T-helper 2 cell (primary cell): ENCODE data around the gene WDFY3.

ENCODE experiments used
- DNase-seq, 5 experiments: peaks; one replicate each; pipeline versions ENCODE4 v3.0.0 to v3.0.0-alpha.2; 2012 to 2022

Gene WDFY3

DNA sequence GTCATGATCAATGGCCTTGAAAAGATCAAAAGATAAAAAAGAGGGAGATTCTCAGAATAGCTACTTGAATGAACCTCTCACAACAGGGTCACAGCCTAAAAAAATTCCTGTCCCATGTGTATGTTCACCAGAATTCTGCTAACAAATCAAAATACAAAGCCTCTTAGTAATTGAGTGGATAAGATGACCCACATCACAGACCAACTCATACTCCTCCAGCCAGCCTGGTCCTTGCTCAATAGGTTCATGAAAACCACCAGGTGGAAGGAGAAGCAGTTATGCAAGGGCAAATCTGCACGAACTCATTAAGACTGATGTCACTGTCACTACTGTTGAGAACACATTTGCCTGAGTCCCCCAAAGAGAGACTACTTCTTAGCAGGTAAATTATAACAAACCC, 21.5 kb downstream of the WDFY3 start:
- no peak for DNase-seq

DNA sequence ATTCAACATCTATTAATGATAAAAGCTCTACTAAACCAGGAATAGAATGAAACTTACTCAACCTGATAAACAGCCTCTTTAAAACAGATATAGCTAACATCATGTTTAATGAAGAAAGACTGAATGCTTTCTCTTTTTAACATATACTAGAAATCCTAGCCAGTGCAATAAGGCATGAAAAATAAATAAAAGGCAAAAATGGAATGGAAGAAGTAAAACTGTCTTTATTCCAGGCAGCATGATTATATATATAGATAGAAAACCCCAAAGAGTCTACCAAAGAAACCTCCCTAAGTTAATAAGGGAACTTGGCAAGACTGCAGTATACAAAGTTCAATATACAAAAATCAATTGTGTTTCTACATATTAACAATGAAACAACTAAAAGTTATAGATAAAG, 25.5 kb downstream of the WDFY3 start:
- no peak for DNase-seq

DNA sequence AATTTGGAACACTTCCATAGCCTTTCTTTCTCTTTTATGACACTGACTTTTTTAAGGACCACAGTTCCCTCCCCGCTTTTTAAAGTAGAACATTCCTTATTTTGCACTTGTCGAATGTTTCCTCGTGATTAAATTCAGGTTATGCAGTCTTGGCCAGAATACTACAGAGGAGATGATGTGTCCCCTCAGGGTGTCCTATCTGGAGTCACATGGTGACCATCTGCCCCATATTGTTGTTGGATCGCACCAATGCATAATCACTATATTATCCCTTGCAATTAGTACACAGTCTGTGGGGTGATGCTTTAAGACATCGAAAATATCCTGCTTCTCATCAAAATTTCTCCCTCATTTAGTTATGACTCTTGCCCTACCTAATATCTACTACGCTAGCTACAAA, 27.4 kb downstream of the WDFY3 start:
- no peak for DNase-seq

DNA sequence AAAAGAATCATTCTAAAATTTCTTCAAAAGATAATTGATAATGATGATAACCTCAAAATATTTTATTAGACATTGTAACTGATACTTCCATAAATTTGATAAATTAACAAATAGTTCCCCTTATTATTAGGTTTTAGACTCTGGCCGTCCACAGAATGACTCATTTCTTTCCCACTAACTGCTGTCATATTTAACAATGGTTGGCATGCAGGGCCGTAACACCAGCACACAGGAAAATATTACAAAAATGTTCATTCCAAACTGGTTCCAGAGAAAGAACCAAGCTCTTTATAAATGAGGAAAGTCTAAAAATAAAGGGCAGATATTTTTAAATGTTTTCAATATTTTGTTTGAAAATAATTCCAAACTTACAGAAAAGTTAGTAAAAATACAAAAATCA, 28.2 kb downstream of the WDFY3 start:
- no peak for DNase-seq

DNA sequence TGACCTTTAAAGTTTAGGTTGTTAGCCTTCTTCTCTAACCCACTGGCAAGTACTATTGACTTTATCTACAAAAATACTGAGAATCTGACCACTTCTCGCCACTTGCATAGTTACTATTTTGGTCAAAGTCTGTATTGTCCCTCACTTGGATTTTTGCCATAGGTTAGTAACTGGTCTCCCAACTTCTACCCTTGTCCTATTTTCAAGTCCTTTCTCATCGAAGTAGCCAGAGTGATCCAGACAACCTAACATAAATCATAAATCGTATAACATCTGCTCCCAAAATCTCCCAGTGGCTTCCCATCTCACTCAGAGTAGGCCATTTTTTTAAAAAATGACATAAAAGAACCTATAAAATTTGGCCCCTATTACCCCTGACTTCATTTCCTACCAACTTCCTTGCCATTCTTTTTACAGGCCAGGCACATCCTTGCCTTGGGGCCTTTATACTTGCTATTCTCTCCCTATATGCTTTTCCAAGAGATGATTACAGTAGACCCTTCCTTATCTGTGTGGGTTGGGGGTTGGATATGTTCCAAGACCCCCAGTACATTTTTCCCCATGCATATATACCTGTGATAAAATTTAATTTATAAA, 29.0 kb downstream of the WDFY3 start:
- no peak for DNase-seq

DNA sequence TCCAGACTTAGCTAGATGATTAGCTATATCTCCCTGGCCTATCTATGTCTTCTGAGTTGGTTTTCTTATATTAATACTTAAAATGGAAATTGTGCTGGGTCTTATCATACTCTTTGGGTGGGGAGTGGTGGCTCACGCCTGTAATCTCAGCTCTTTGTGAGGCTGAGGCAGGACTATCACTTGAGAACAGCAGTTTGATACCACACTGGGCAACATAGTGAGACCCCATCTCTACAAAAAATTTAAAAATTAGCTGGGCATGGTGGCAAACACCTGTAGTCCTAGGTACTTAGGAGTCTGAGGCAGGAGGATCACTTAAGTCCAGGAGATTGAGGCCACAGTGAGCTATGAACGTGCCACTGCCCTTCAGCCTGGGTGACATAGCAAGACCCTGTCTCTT, 30.4 kb downstream of the WDFY3 start:
- no peak for DNase-seq

DNA sequence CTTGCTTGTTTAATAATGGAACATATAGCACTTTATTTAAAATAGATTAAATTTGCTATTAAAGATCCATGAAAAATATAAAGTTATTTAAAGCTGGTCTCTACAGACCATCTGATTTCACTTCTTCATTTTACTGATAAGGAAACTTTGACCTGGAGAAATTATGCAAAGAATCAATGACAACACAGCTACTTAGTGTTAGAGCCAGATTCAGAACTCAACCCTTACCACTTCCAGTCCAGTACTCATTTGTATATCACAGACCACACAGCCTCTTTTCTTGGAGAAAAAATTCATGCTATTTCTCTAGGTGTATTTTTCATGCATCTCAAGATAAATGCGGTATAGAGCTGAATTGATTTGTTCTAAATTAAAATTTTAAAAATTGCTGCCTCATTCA, 34.0 kb downstream of the WDFY3 start:
- no peak for DNase-seq

DNA sequence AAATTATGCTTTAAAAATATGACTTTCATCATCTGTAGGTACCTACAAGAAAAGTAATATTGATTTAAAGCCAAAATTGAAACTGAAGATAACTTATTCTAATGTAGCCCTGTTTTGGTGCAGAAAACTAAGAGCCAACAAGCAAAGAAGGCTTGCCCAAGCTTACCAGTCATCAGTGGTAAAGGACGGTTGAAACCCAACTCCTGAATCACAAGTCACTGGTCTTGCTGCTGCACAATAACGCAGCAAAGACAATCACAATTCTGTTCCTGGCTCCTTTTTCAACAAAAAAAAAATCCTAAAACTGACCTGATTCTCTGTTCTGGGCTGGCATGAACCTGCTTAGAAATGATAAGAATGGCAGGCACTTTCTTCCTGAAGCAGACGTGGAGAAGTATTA, 34.5 kb downstream of the WDFY3 start:
- no peak for DNase-seq

DNA sequence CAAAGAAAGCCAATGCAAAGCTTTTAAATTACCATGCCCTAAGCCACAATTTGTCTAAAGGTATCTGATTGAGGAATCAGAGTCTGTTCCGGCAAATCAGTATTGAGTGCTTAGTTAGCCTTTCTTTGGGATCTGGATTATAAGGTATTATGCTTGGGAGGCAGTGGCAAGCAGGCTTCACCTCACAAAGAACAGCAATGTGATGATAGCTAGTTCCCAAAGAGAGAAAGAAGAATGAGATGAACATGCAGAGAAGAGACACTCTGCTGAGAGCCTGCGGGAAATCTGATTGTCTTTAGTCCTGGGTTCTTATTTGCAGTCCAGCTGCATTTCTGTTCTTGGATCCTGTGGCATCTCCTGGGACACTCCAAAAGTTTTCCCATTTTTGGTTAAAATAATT, 35.2 kb downstream of the WDFY3 start:
- no peak for DNase-seq

DNA sequence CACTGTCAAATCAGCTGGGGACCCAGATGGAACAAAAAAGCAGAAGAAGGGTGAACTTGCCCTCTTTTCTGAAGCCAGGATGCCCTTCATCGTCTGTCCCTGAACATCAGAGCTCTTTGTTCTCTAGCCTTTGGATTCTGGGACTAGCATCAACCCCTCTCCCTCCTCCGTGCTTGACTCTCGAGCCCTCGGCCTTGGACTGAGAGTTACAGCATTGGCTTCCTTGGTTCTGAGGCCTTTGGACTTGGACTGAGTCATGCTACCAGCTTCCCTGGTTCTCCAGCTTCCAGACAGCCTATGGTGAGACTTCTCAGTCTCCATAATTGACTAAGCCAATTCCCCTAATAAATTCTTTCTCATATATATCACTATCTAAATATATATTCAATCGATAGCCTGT, 38.4 kb downstream of the WDFY3 start:
- DNase-seq = no peak

DNA sequence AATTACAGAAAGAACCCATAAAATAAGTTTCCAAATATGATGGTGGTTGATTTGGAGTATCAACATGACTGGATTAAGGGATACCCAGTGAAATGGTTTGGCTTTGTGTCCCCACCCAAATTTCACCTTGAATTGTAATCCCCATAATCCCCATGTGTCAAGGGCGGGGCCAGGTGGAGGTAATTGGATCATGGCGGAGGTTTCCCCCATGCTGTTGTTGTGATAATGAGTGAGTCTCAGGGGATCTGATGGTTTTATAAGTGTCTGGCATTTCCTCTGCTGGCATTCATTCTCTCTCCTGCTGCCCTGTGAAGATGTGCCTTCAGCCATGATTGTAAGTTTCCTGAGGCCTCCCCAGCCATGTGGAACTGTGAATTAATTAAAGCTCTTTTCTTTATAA, 39.1 kb downstream of the WDFY3 start:
- DNase-seq = no peak

DNA sequence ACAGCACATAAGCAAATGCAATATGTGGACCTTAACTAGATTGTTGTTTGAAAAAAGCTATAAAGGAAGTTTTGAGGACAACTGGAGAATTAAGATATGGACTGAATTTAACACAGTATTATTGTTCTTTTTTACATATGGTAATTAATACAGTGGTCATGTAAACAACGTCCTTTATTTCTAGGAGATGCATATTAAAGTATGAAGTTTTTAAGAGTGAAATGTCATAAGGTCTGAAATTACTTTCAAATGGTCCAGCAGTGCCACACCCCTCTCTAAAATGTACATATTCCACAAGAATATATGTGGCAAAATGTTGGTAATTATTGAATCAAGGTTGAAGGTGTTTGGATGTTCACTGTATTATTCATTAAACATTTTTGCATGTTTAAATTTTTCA, 40.9 kb downstream of the WDFY3 start:
- no peak for DNase-seq

DNA sequence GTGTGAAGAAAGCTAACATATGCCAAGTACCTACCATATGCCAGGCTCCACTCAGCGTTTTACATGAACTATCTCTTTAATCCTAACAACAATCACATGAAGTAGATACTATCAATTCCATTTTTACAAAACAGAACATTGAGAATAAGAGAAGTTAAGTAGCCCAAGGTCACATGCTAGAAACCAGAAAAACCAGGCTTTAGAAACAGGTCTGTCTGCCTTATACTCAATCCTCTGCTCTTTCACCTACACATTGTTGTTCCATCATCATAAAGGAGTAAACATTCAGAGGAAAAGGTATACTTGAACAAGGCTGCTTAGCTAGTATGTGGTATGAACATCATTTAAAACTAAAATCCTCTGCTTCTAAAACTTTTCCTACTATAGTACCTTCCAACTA, 42.1 kb downstream of the WDFY3 start:
- DNase-seq = no peak

DNA sequence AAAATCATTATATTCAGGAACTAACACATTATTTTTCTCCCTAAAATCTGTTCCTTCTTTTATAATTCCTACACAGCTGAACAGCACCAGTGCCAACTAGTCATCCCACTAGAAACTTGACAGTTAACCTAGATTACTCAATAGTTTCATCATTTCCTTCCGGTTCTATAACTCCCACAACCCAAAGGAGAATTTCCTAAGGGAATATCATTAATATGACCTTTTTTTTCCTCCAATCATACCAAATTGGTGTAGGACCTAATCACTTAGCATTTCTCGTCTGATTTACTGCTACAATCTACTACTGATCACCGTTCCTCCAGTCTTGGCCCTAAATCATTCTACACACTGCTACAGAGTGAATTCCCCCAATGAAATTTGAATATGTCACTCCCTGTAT, 45.9 kb downstream of the WDFY3 start:
- no peak for DNase-seq

DNA sequence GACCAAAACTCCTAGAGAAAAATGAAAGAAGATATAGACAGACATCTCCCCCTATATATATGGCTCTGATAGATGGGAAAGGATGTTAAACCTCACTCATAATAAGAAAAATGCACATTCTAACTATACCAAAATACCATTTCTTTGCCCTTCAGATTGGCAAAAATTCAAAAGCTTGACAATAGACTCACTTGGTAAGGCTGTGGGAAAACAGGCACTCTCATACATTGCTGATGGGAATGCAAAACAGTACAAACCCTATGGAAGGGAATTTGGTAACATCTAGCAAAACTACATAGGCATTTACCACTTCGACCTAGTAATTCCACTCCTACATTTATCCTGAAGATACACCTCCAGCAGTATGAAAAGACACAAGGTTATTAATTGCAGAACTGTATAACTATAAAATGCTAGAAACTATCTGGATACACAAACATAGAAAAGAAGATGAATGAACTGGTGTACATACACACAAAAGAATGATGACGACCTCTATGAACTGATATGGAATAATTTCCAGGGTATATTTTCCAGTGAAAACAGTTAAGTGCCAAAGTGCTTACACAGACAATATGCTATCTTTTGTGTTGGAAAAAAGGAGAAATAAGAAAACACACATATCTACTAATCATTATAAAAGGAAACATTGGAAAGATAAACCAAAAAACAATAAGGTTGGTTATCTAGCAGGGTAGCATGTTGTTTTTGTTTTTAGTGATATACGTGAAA, 48.5 kb downstream of the WDFY3 start:
- no peak for DNase-seq

DNA sequence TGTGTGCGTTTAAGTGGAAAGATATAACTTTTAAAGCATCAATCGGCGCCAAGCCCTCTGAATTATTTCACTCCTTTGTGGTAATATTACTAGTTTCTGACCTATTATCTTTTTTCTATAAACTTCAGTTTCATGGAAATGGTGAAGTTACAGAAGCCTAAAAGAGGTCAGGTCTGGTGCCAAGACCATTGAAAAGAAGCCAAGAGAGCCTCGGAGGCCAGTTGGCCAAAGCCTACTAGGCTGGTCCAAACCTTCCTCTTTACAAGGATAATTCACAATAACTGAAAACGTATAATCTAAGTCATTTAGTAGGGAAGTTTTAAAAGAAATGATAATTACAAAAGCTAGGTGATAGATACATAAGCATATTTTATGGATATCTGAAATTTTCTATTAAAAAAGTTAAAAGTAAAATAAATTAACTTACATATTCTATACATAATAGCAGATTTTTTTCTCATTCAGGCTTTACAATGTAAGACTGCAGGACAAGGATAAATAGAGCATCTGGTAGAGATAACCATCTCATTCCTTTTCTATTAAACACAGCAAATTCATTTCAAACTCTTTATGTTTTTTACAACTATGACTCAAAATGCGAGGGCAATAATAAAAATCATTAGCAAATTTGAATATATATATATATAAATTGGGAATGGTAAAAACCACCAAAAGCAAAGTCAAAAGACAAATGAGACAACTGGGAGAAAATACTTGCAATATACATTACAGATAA, 49.2 kb downstream of the WDFY3 start:
- DNase-seq = no peak

DNA sequence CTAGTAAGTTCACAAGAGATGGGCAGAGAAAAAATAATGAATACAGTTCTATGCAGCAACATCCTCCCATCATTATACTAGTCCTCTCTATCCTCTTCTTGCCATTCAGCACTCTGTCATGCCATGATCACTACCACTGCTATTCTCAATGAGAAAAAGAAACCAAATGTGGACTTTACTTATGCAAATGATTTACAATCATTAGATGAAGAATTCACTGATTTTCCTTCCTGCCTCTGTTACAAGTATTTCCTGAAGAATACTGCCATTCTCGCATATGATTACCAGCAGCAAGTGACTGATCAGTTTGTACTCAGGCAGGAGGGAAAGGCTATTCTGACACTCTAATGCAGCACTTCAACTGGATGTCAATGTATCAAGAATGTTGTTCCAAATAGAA, 50.3 kb downstream of the WDFY3 start:
- DNase-seq = no peak

DNA sequence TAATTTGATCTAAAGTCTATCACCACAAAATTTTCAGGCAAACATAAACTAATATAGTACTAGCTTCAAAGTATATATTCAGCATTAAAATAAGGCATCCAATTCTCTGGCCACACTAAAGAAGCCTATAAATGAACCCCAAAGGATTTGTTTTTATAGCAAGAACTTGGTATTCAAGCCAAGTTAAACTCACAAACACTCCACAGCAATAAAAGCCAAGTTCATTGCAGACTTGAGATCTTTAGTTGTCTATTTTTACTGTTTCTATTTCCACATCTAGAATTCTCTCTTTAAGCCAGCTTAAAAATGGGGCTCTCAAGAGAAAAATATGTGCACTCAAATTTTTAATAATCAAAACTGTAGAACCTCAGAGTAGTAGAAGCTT, 51.1 kb downstream of the WDFY3 start:
- DNase-seq = no peak

DNA sequence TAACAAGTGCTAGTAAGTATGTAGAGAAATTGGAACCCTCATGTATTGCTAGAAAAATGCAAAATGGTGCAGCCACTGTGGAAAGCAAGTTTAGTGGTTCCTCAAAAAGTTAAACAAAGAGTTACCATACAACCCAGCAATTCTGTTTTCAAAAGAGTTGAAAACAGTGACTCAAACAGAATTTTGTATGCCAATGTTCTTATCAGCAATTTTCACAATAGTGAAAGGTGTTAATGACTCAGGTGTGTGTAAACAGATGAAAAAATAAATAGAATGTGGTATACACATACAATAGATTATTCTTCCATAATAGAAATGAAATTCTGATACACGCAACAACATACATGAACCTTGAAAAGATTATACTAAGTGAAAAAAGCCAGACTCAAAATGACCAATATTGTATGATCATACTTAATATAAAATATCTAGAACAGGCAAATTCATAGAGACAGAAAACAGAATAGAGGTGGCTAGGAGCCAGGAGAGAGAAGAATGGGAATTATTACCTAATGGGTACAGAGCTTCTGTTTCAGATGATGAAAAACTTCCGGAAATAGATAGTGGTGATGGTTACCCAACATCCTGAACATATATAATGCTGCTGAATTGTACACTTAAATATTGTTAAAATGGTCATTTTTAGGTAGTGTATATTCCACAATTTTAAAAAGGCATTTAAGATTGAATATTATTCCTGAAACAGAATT, 51.6 kb downstream of the WDFY3 start:
- no peak for DNase-seq

DNA sequence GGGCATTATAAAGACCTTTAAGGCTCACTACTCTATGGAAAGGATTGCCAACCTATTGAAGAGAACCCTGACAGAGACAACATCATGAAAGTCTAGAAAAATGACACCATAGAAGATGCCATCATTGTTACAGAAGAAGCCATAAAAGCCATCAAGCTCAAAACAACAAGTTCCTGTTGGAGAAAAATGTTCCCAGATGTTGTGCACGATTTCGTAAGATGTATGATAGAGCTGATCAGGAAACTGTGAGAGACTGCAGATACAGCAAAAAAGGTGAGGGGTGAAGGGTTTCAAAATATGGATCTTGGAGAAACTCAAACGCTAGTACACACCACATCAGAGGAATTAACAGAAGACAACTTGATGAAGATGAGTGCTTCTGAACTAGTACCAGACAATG, 53.3 kb downstream of the WDFY3 start:
- DNase-seq = no peak

DNA sequence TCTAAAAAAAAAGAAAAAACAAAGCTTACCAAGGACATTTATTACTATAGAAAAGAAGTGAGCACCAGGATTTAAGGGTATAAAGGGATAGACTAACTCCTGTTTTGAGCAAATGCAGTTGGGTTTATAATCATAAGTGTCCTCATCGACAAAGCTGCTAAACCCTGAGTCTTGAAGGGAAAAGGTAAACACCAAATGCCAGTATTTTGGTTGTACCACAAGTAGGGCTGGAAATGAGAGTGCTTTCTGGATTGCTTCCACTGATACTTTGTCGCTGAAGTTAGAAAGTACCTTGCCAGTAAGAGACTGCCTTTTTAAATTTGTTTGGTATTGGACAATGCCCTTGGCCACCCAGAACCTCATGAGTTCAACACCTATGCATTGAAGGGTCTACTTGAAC, 53.7 kb downstream of the WDFY3 start:
- DNase-seq = no peak

DNA sequence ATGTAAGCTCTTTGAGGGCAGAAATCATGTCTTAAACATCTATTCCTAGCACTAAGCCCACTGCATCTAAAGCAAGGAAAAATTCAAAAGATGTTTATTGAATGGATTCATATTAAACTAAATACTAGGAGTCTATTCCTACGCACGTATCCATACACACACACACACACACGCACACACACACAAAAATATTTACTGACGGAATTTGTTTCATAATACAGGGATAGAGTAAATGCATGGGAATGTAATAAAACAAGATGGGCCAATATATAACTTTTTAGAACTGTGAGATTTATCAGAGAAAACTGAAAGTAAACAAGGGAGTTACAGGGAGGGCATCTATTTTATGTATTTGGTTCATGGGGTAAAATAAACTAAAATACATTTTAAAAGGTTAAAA, 57.6 kb downstream of the WDFY3 start:
- no peak for DNase-seq

DNA sequence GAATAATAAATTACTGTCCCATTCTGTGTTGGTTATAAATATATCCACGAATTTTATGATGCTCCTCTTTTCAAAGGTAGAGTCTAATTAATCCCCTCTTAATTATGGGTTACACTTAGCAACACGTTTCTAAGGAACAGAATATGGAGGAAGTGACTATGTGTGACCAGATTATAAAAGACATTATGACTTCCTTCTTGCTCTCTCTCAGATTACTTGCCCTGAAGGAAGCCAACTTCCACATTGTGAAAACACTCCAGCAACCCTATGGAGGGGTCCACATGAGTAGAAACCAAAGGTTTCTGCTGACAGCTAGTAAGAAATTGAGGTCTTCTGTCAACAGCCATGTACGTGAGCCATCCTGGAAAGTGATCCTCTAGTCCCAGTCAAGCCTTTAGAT, 59.3 kb downstream of the WDFY3 start:
- DNase-seq = no peak

DNA sequence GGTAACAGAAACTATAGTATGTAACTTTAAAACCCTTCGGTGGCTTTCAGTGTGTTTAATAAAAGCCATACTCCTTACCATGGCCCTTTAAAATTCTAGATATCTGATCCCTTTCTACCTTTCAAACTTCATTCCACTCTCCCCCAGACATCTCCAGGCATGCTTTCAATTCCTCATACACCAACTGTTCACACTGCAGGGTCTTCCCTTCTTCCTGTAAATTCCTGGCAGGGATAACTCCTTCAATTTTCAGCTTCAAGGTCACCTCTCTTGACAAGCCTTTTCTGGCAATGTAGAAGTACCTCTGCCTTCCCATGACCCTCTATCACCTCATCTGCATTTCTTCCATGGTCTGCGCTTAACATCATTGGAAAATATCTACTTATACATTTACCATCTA, 60.8 kb downstream of the WDFY3 start:
- DNase-seq = no peak
